ENCODE measurements around the gene ROBO1. TPM values are rescaled to one million over a fixed set of nuclear protein-coding genes. Genes with fewer than 3 reads are reported as not detected.

The ROBO1 gene
- total RNA-seq, 1 donor from 2014 or later: 71.7 TPM

DNA sequence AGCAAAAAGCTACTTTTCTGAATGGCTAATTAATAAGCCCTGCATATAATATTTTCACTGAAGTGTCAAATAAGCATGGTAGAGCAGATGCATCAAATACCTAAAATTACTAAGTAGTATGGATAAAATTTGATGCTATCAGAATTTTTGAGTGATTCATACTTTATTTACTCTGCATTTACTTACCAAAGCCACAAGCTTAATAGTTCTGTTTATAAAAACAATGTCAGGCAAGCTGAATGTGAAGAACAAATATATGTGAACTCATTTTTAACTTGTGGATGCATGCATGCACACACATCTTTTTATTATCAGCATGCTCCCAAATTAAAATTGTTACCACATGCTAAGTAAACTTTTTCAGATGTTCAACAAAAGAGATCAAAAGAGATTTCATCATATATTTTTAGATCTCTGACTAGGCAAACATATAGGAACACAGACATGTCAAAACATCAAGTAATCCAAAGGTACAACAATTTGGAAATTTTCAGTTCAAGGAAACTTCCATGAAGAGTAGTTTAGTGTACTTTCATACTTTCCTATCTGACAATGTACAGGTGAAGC is 969.4 kb downstream of the ROBO1 start:
- FAIRE-seq: no peak

DNA sequence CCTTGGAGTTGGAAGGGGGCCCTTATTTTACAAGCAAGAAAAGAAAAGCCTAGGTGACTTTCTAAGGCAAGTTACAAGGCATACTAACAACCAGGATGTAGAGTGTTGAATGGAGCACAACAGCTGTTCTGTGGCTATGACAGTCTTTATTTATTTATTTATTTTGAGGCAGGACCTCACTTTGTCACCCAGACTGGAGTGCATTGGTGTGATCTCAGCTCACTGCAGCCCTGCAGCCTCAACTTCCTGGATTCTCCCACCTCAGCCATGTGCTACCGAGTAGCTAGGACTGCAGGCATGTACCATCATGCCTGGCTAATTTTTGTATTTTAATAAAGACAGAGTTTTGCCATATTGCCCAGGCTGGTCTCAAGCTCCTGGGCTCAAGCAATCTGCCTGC is 973.4 kb downstream of the ROBO1 start:
- Histone ChIP-seq H2AFZ (ENCODE audit: low read depth, low read length) (no peak overlapping the region), H4K20me1 (ENCODE audit: insufficient read depth, low read length) (peaks cover 7% of the 10 kb centered on the region), H3K4me3 (ENCODE audit: insufficient read depth, low read depth, low read length) (no peak overlapping the region), H3K79me2 (ENCODE audit: insufficient read depth, low read length) (no peaks in the 10 kb centered on the region), H3K27ac (ENCODE audit: low read depth, low read length) (no peak overlapping the region), H3K27me3 (ENCODE audit: insufficient read depth, low read length) (no peaks in the 10 kb centered on the region), H3K36me3 (ENCODE audit: insufficient read depth, low read length) (no peaks in the 10 kb centered on the region), H3K4me1 (ENCODE audit: insufficient read depth, low read length) (no peaks in the 10 kb centered on the region), H3K9ac (ENCODE audit: low read length) (no peak overlapping the region), H3K9me3 (ENCODE audit: insufficient read depth, low read depth, low read length) (no peaks in the 10 kb centered on the region), H3K4me2 (ENCODE audit: low read length) (no peak overlapping the region)
- TF ChIP-seq CTCF (IDR thresholded peaks at IDR 0.05; ENCODE audit: insufficient read depth, low read depth, low read length) (no peak), EZH2 (IDR thresholded peaks at IDR 0.05; ENCODE audit: insufficient read depth, low read length) (no peak)
- DNase-seq (ENCODE audit: low read depth) (no peak), FAIRE-seq (no peak)
- H3K27me3 Mint-ChIP-seq (ENCODE audit: low read depth, unreplicated experiment): no peaks in the 10 kb centered on the region
- no peaks in the 10 kb centered on the region for H3K9me3 Mint-ChIP-seq (ENCODE audit: unreplicated experiment)
- no peaks in the 10 kb centered on the region for H3K4me1 Mint-ChIP-seq (ENCODE audit: low read depth, unreplicated experiment)
- H3K36me3 Mint-ChIP-seq (ENCODE audit: low read depth, unreplicated experiment): no peaks in the 10 kb centered on the region
- H3K27ac Mint-ChIP-seq (ENCODE audit: unreplicated experiment): no peak overlapping the region
- H3K4me3 Mint-ChIP-seq (ENCODE audit: unreplicated experiment): no peak overlapping the region

More for the DNA sequence above, 969.4 kb downstream of the ROBO1 start:
- H3K79me2 ChIP-seq (ENCODE audit: insufficient read depth, low read length): peaks cover 3% of the 10 kb centered on the region
- Mint-ChIP-seq H3K36me3 (ENCODE audit: low read depth, unreplicated experiment) (no peaks in the 10 kb centered on the region), H3K27me3 (ENCODE audit: low read depth, unreplicated experiment) (no peaks in the 10 kb centered on the region), H3K9me3 (ENCODE audit: unreplicated experiment) (peaks cover 1% of the 10 kb centered on the region), H3K27ac (ENCODE audit: unreplicated experiment) (no peak overlapping the region), H3K4me1 (ENCODE audit: low read depth, unreplicated experiment) (peaks cover 7% of the 10 kb centered on the region), H3K4me3 (ENCODE audit: unreplicated experiment) (no peak overlapping the region)
- no peaks in the 10 kb centered on the region for H3K4me1 ChIP-seq (ENCODE audit: insufficient read depth, low read length)
- H3K4me2 ChIP-seq (ENCODE audit: low read length): no peak overlapping the region
- H3K4me3 ChIP-seq (ENCODE audit: insufficient read depth, low read depth, low read length): no peak overlapping the region
- H3K9me3 ChIP-seq (ENCODE audit: insufficient read depth, low read depth, low read length): no peaks in the 10 kb centered on the region
- DNase-seq (ENCODE audit: low read depth): no peak
- no peak overlapping the region for H3K9ac ChIP-seq (ENCODE audit: low read length)
- no peak overlapping the region for H2AFZ ChIP-seq (ENCODE audit: low read depth, low read length)
- TF ChIP-seq CTCF (IDR thresholded peaks at IDR 0.05; ENCODE audit: insufficient read depth, low read depth, low read length) (no peak), EZH2 (IDR thresholded peaks at IDR 0.05; ENCODE audit: insufficient read depth, low read length) (no peak)
- no peaks in the 10 kb centered on the region for H3K27me3 ChIP-seq (ENCODE audit: insufficient read depth, low read length)
- H4K20me1 ChIP-seq (ENCODE audit: insufficient read depth, low read length): no peaks in the 10 kb centered on the region
- H3K27ac ChIP-seq (ENCODE audit: low read depth, low read length): no peak overlapping the region
- no peaks in the 10 kb centered on the region for H3K36me3 ChIP-seq (ENCODE audit: insufficient read depth, low read length)

- no peaks in the 10 kb centered on the region for H3K79me2 ChIP-seq (ENCODE audit: insufficient read depth, low read length)
- H3K9me3 ChIP-seq (ENCODE audit: insufficient read depth, low read depth, low read length): no peaks in the 10 kb centered on the region
- Mint-ChIP-seq H3K27ac (ENCODE audit: unreplicated experiment) (no peak overlapping the region), H3K4me1 (ENCODE audit: low read depth, unreplicated experiment) (no peaks in the 10 kb centered on the region), H3K4me3 (ENCODE audit: unreplicated experiment) (no peak overlapping the region), H3K27me3 (ENCODE audit: low read depth, unreplicated experiment) (no peaks in the 10 kb centered on the region), H3K36me3 (ENCODE audit: low read depth, unreplicated experiment) (no peaks in the 10 kb centered on the region), H3K9me3 (ENCODE audit: unreplicated experiment) (no peaks in the 10 kb centered on the region)
- no peak overlapping the region for H3K4me3 ChIP-seq (ENCODE audit: insufficient read depth, low read depth, low read length)
- TF ChIP-seq CTCF (IDR thresholded peaks at IDR 0.05; ENCODE audit: insufficient read depth, low read depth, low read length) (no peak), EZH2 (IDR thresholded peaks at IDR 0.05; ENCODE audit: insufficient read depth, low read length) (no peak)
- no peak overlapping the region for H3K9ac ChIP-seq (ENCODE audit: low read length)
- H3K4me2 ChIP-seq (ENCODE audit: low read length): no peak overlapping the region
- H3K27ac ChIP-seq (ENCODE audit: low read depth, low read length): no peak overlapping the region
- DNase-seq (ENCODE audit: low read depth) (no peak), FAIRE-seq (no peak)
- no peaks in the 10 kb centered on the region for H3K36me3 ChIP-seq (ENCODE audit: insufficient read depth, low read length)
- H3K27me3 ChIP-seq (ENCODE audit: insufficient read depth, low read length): no peaks in the 10 kb centered on the region
- no peaks in the 10 kb centered on the region for H3K4me1 ChIP-seq (ENCODE audit: insufficient read depth, low read length)
- H2AFZ ChIP-seq (ENCODE audit: low read depth, low read length): no peak overlapping the region
- peaks cover 7% of the 10 kb centered on the region for H4K20me1 ChIP-seq (ENCODE audit: insufficient read depth, low read length)
These were observed 975.1 kb downstream of the ROBO1 start for GRCh38 chr3:78792733-78793132.
